PC-3 (cell line): ENCODE measurements around the gene DENND10. TPM values are rescaled to one million over a fixed set of nuclear protein-coding genes. Genes with fewer than 3 reads are reported as not detected.

Source experiments
- ATAC-seq: fragments of 200-7000 bp; cut with Tn5 transposase; 2 replicates; pipeline ENCODE4 v1.9.1; 2020; ENCODE audit warnings: mild to moderate bottlenecking, moderate library complexity
- BruUV-seq: library from RNA; stranded (reverse); fragments of 400-500 nt; replicated peaks from 2 replicates; lab custom pipeline; 2021; lab: Mats Ljungman, UMichigan
- CTCF ChIA-PET: fragments of 300-600 bp; sonication (Branson Sonifier 250); formaldehyde crosslinking; loops from one replicate; lab custom pipeline; 2022; ENCODE audit warnings: antibody characterized with exemption; lab: Charles Lee
- POLR2A ChIA-PET: fragments of 300-600 bp; sonication (Branson Sonifier 250); formaldehyde crosslinking; loops from one replicate; lab custom pipeline; 2022; ENCODE audit warnings: antibody characterized with exemption; ENCODE audit not compliant: unreplicated experiment; lab: Charles Lee
- DNase-seq: peaks from one replicate; pipeline ENCODE4 v3.0.0-alpha.2; 2015
- H2AFZ ChIP-seq: fragments of 300-600 bp; sonication (generic); 2 replicates; pipeline ENCODE4 v1.6.0; 2016; ENCODE audit warnings: antibody characterized with exemption, low read length
- H3F3A ChIP-seq: fragments of 300-600 bp; sonication (generic); one replicate; pipeline ENCODE4 v1.6.0; 2017; ENCODE audit warnings: antibody characterized with exemption, low read length, control low read depth, mild to moderate bottlenecking; ENCODE audit not compliant: unreplicated experiment
- H3K27ac ChIP-seq: fragments of 300-600 bp; sonication (generic); 2 replicates; pipeline ENCODE4 v1.5.1; 2016; ENCODE audit warnings: mild to moderate bottlenecking, low read length
- H3K27me3 ChIP-seq: fragments of 300-600 bp; sonication (generic); 2 replicates; pipeline ENCODE4 v1.6.1; 2016; ENCODE audit warnings: low read length, mixed read lengths
- H3K36me3 ChIP-seq: fragments of 300-600 bp; sonication (generic); 2 replicates; pipeline ENCODE4 v1.6.1; 2016; ENCODE audit warnings: low read depth, mixed run types, low read length, mixed read lengths
- H3K4me1 ChIP-seq: fragments of 300-600 bp; sonication (generic); 2 replicates; pipeline ENCODE4 v1.5.1; 2016; ENCODE audit warnings: low read length; ENCODE audit not compliant: insufficient read depth
- H3K4me2 ChIP-seq: fragments of 300-600 bp; sonication (generic); 2 replicates; pipeline ENCODE4 v1.6.0; 2016; ENCODE audit warnings: low read length
- H3K4me3 ChIP-seq: fragments of 300-600 bp; sonication (generic); 2 replicates; pipeline ENCODE4 v1.5.1; 2016; ENCODE audit warnings: mild to moderate bottlenecking, low read length, mixed read lengths
- H3K79me2 ChIP-seq: fragments of 300-600 bp; sonication (generic); 2 replicates; pipeline ENCODE4 v1.6.1; 2017; ENCODE audit warnings: low read length, mixed read lengths
- H3K9ac ChIP-seq: fragments of 300-600 bp; sonication (generic); 2 replicates; pipeline ENCODE4 v1.6.0; 2016; ENCODE audit warnings: mild to moderate bottlenecking, low read length
- H3K9me2 ChIP-seq: fragments of 300-600 bp; sonication (generic); replicated peaks from 2 replicates; pipeline ENCODE4 v1.6.1; 2016; ENCODE audit warnings: mixed run types, low read length, mixed read lengths
- H3K9me3 ChIP-seq: fragments of 300-600 bp; sonication (generic); 2 replicates; pipeline ENCODE4 v1.6.1; 2016; ENCODE audit warnings: low read length, mixed read lengths
- H4K20me1 ChIP-seq: fragments of 300-600 bp; sonication (generic); 2 replicates; pipeline ENCODE4 v1.6.1; 2016; ENCODE audit warnings: low read length, mixed read lengths
- EZH2 ChIP-seq: fragments of 300-600 bp; sonication (generic); IDR thresholded peaks from one replicate; pipeline ENCODE4 v1.6.1; 2017; ENCODE audit warnings: antibody characterized with exemption, mild to moderate bottlenecking, low read length; ENCODE audit not compliant: unreplicated experiment
- EZH2phosphoT487 ChIP-seq: fragments of 300-600 bp; sonication (generic); IDR thresholded peaks from 2 replicates; pipeline ENCODE4 v1.6.1; 2018; ENCODE audit warnings: mild to moderate bottlenecking, antibody characterized with exemption, low read length, borderline replicate concordance
- intact Hi-C: fragments of 100-400 bp; cut with micrococcal nuclease; formaldehyde crosslinking; loops from 2 replicates; pipeline ENCODE4 v1.9.0; 2023
- total RNA-seq: library from RNA; depleted of rRNA; stranded (reverse); fragments of >200 nt; gene quantifications from 2 replicates; pipeline ENCODE4 v1.2.3, GENCODE V29; 2014
- TF ChIP-seq, protein P1 (sequence below): fragments of 300-600 bp; sonication (generic); conservative IDR thresholded peaks from 2 replicates; pipeline ENCODE4 v1.5.1; 2017; ENCODE audit warnings: antibody characterized with exemption, low read depth, mild to moderate bottlenecking, low read length

The DENND10 gene
- total RNA-seq, 1 experiment from 2014 or later: 28.9 TPM

DNA sequence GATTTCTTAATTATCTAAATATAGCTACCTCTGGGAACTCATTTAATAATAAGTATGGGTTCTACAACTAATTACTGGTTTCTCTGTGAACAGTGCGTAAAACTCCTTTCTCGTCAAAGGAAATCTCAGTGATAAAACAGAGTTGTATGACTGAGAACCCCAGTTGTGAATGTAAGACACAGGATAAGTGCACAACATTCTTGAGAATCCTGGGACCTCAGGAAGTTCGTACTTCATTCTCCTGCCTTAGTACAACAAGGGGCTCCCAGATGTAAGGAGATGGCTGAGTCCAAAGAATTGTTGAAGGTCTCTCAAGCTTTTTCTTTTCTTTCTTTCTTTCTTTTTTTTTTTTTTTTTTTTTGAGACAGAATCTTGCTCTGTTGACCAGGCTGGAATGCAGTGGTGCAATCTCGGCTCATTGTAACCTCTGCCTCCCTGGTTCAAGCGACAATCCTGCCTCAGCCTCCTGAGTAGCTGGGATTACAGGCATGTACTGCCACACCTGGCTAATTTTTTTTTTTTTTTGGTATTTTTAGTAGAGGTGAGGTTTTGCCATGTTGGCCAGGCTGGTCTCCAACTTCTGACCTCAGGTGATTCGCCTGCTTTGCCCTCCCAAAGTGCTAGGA is 12.5 kb downstream of the DENND10 start:
- CTCF ChIA-PET: no interaction called here
- H2AFZ ChIP-seq: no peak overlapping the region
- ATAC-seq (no peak), DNase-seq (no peak)
- no peaks in the 10 kb centered on the region for H3K9me3 ChIP-seq
- H3K36me3 ChIP-seq: no peaks in the 10 kb centered on the region; the same call in 1 of the 2 replicates
- H3K4me2 ChIP-seq: no peak overlapping the region
- H4K20me1 ChIP-seq: no peaks in the 10 kb centered on the region
- BruUV-seq: no TSS peak
- no peak overlapping the region for H3K27ac ChIP-seq
- no peaks in the 10 kb centered on the region for H3K9me2 ChIP-seq
- no peaks in the 10 kb centered on the region for H3K27me3 ChIP-seq
- H3K79me2 ChIP-seq: no peaks in the 10 kb centered on the region
- H3F3A ChIP-seq: no peaks in the 10 kb centered on the region
- intact Hi-C loops: no loop called here
- POLR2A ChIA-PET: no interaction called here
- peaks cover 5% of the 10 kb centered on the region; the same call in 1 of the 2 replicates for H3K4me1 ChIP-seq
- H3K4me3 ChIP-seq: no peak overlapping the region
- H3K9ac ChIP-seq: no peak overlapping the region
- TF ChIP-seq EZH2: no peak
- TF ChIP-seq, protein P1, sequence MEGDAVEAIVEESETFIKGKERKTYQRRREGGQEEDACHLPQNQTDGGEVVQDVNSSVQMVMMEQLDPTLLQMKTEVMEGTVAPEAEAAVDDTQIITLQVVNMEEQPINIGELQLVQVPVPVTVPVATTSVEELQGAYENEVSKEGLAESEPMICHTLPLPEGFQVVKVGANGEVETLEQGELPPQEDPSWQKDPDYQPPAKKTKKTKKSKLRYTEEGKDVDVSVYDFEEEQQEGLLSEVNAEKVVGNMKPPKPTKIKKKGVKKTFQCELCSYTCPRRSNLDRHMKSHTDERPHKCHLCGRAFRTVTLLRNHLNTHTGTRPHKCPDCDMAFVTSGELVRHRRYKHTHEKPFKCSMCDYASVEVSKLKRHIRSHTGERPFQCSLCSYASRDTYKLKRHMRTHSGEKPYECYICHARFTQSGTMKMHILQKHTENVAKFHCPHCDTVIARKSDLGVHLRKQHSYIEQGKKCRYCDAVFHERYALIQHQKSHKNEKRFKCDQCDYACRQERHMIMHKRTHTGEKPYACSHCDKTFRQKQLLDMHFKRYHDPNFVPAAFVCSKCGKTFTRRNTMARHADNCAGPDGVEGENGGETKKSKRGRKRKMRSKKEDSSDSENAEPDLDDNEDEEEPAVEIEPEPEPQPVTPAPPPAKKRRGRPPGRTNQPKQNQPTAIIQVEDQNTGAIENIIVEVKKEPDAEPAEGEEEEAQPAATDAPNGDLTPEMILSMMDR: no peak

DNA sequence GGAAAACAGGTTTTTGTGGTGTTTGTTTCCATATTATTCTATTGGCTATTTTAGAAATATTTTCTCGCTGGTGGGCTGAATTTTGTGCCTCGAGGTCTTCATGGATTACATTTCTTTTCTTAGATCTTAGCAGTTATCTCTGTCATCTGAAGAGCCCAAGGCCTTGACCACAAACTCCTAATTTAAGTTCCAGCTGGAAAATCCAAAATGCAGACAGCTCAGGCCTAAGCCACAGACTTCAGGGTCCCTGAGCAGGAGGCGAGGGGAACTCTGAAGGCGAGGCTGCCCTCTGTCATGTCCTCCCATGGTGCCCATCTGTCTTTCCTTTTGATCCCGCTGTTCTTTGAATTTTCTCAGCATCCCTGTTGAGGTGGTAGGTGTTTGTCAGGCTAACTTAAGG is 14.3 kb downstream of the DENND10 start:
- Histone ChIP-seq H3K27ac (no peak overlapping the region), H3K9ac (no peak overlapping the region), H3K4me1 (peaks cover 5% of the 10 kb centered on the region; the same call in 1 of the 2 replicates), H3K27me3 (no peaks in the 10 kb centered on the region), H3K4me2 (no peak overlapping the region), H3K36me3 (no peaks in the 10 kb centered on the region), H3K9me2 (no peaks in the 10 kb centered on the region), H4K20me1 (no peaks in the 10 kb centered on the region), H3K4me3 (no peak overlapping the region), H3F3A (no peaks in the 10 kb centered on the region), H3K79me2 (no peaks in the 10 kb centered on the region), H3K9me3 (no peaks in the 10 kb centered on the region), H2AFZ (no peak overlapping the region)
- ChIA-PET CTCF (no interaction called here), POLR2A (no interaction called here)
- ATAC-seq (no peak), DNase-seq (no peak)
- intact Hi-C loops: no loop called here
- TF ChIP-seq EZH2phosphoT487 (no peak), EZH2 (no peak)
- TF ChIP-seq, protein P1: no peak
- no TSS peak for BruUV-seq

- TF ChIP-seq EZH2phosphoT487: no peak
- Histone ChIP-seq H3K27me3 (no peaks in the 10 kb centered on the region), H4K20me1 (no peaks in the 10 kb centered on the region)
Observed at GRCh38 chr10:119119400-119119799, 15.5 kb downstream of the DENND10 start.

More at GRCh38 chr10:119119400-119119799, 15.5 kb downstream of the DENND10 start:
- no TSS peak for BruUV-seq
- intact Hi-C loops: no loop called here
- DNase-seq (no peak), ATAC-seq (no peak)
- H2AFZ ChIP-seq: no peak overlapping the region
- H3K4me3 ChIP-seq: no peak overlapping the region
- H3K4me1 ChIP-seq: peaks cover 5% of the 10 kb centered on the region; the same call in 1 of the 2 replicates
- H3K27ac ChIP-seq: no peak overlapping the region
- no peak overlapping the region for H3K4me2 ChIP-seq
- H3K36me3 ChIP-seq: no peaks in the 10 kb centered on the region
- no peaks in the 10 kb centered on the region for H3K79me2 ChIP-seq
- ChIA-PET CTCF (no interaction called here), POLR2A (no interaction called here)
- no peak overlapping the region for H3K9ac ChIP-seq
- H3K9me2 ChIP-seq: no peaks in the 10 kb centered on the region
- H3K9me3 ChIP-seq: no peaks in the 10 kb centered on the region
- no peaks in the 10 kb centered on the region for H3F3A ChIP-seq
